Naive thymus-derived CD4-positive, alpha-beta T cell (primary cell): ENCODE measurements around the gene GGA2. TPM values are rescaled to one million over a fixed set of nuclear protein-coding genes. Genes with fewer than 3 reads are reported as not detected.

ENCODE experiments used
- ATAC-seq: fragments of 150-1000 bp; cut with Tn5 transposase; 2 replicates; pipeline ENCODE4 v1.10.0; 2021; ENCODE audit warnings: mild to moderate bottlenecking, moderate library complexity
- CTCF ChIA-PET: fragments of 350-600 bp; sonication (Branson Sonifier 250); formaldehyde crosslinking; loops from one replicate; lab custom pipeline; 2021; ENCODE audit warnings: antibody characterized with exemption; lab: Charles Lee
- POLR2A ChIA-PET: fragments of 350-600 bp; sonication (Branson Sonifier 250); formaldehyde crosslinking; loops from one replicate; lab custom pipeline; 2021; ENCODE audit warnings: antibody characterized with exemption, inconsistent platforms; lab: Charles Lee
- DNase-seq, 9 donors: peaks; one replicate each; pipeline versions ENCODE4 v3.0.0 to v3.0.0-alpha.2; 2020 to 2022; ENCODE audit warnings: mixed read lengths in 1 of 9
- H3K27ac ChIP-seq: one replicate; pipeline ENCODE4 v1.7.0; 2013; ENCODE audit warnings: mild to moderate bottlenecking, low read depth, low read length, moderate library complexity
- H3K27me3 ChIP-seq, 2 donors: one replicate each; pipeline ENCODE4 v1.7.0; 2013; ENCODE audit warnings: low read length in 2 of 2, mild to moderate bottlenecking in 2 of 2, moderate library complexity in 2 of 2; ENCODE audit not compliant: control insufficient read depth in 2 of 2, insufficient read depth in 2 of 2
- H3K36me3 ChIP-seq, 3 experiments: 1 replicate in 2 of 3; 2 replicates in 1 of 3; pipeline ENCODE4 v1.7.0; 2013; ENCODE audit warnings: low read length in 3 of 3, mild to moderate bottlenecking in 3 of 3, moderate library complexity in 1 of 3; ENCODE audit not compliant: insufficient read depth in 3 of 3, control insufficient read depth in 2 of 3
- H3K4me1 ChIP-seq, 2 donors: one replicate each; pipeline ENCODE4 v1.7.0; 2013; ENCODE audit warnings: low read length in 2 of 2, mild to moderate bottlenecking in 2 of 2, moderate library complexity in 1 of 2; ENCODE audit not compliant: control insufficient read depth in 2 of 2, insufficient read depth in 2 of 2
- H3K4me3 ChIP-seq: 2 replicates; pipeline ENCODE4 v1.7.0; 2013; ENCODE audit warnings: mild to moderate bottlenecking, low read length
- H3K9me3 ChIP-seq, 3 experiments: 1 replicate in 2 of 3; 2 replicates in 1 of 3; pipeline ENCODE4 v1.7.0; 2013; ENCODE audit warnings: low read length in 3 of 3; ENCODE audit not compliant: control insufficient read depth in 2 of 3
- H3K27ac Mint-ChIP-seq, 9 donors: one replicate each; pipeline ENCODE4 v1.8.0; 2020 to 2022; ENCODE audit warnings: mixed read lengths in 9 of 9, mild to moderate bottlenecking in 8 of 9, moderate library complexity in 5 of 9, inconsistent platforms in 2 of 9
- H3K27me3 Mint-ChIP-seq, 5 donors: one replicate each; pipeline ENCODE4 v1.8.0; 2021 to 2022; ENCODE audit warnings: mixed read lengths in 5 of 5, mild to moderate bottlenecking in 1 of 5
- H3K36me3 Mint-ChIP-seq, 5 donors: one replicate each; pipeline ENCODE4 v1.8.0; 2020 to 2022; ENCODE audit warnings: mixed read lengths in 5 of 5, mild to moderate bottlenecking in 3 of 5, inconsistent platforms in 1 of 5
- H3K4me1 Mint-ChIP-seq, 7 donors: one replicate each; pipeline ENCODE4 v1.8.0; 2020 to 2022; ENCODE audit warnings: mixed read lengths in 7 of 7, mild to moderate bottlenecking in 3 of 7, inconsistent platforms in 1 of 7
- H3K4me3 Mint-ChIP-seq, 10 donors: one replicate each; pipeline ENCODE4 v1.8.0; 2020 to 2022; ENCODE audit warnings: mild to moderate bottlenecking in 10 of 10, mixed read lengths in 10 of 10, moderate library complexity in 6 of 10, inconsistent platforms in 2 of 10
- H3K9me3 Mint-ChIP-seq, 11 donors: one replicate each; pipeline ENCODE4 v1.8.0; 2020 to 2022; ENCODE audit warnings: mixed read lengths in 11 of 11, mild to moderate bottlenecking in 4 of 11, inconsistent platforms in 1 of 11, moderate library complexity in 1 of 11
- intact Hi-C, 2 donors: fragments of 100-400 bp; cut with micrococcal nuclease; formaldehyde crosslinking; loops; one replicate each; pipeline ENCODE4 v1.15.1; 2023
- polyA plus RNA-seq, 2 donors: library from polyadenylated mRNA; unstranded; fragments of 300-500 nt; fragmentation: Illumina TruSeq; gene quantifications; one replicate each; pipeline ENCODE4 v1.2.3, GENCODE V29; 2021
- total RNA-seq, 6 experiments: library from RNA in 5 of 6; stranded (reverse) in 5 of 6; gene quantifications; 1 replicate in 5 of 6; 2 replicates in 1 of 6; pipeline ENCODE4 v1.2.3 and lab custom pipeline; 2021 to 2026

GGA2 gene
- total and polyA plus RNA-seq, 7 experiments from 2014 or later = 41.7 to 138 (median 104) TPM

DNA sequence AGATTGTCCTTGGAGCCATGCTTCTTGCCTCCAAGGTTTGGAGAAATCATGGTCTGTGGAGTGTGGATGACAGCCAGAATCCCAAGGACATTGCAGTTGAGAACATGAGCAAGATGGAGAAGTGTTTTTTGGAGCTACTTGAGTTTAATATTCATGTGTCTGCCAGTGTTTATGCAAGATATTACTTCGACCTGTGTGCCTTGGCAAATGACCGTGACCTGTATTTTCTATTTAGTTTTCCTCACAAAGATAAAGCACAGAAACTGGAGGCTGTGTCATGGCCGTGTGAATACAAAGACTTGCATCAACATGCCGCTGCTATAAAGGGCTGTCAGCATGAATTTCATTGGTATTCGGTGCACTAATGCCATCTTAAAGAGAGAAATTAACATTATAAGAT lies 9.0 kb downstream of the GGA2 start:
- no peaks in the 10 kb centered on the region for H3K9me3 Mint-ChIP-seq
- no peaks in the 10 kb centered on the region for H3K27me3 ChIP-seq
- peaks cover 38 to 79% (median 67%) of the 10 kb centered on the region in 7 donors for H3K4me1 Mint-ChIP-seq
- H3K4me3 ChIP-seq = no peak overlapping the region
- H3K4me3 Mint-ChIP-seq = no peak overlapping the region
- ATAC-seq (no peak), DNase-seq (no peak)
- no peaks in the 10 kb centered on the region for H3K27me3 Mint-ChIP-seq
- ChIA-PET CTCF (no interaction called here), POLR2A (no interaction called here)
- intact Hi-C loops = no loop called here
- peaks cover 0 to 14% (median 0%) of the 10 kb centered on the region in 3 experiments for H3K36me3 ChIP-seq
- H3K27ac Mint-ChIP-seq = peak overlapping the region in 1 of 9 donors; percentile 26
- H3K36me3 Mint-ChIP-seq = peaks cover 0 to 4% (median 0%) of the 10 kb centered on the region in 5 donors
- no peaks in the 10 kb centered on the region for H3K9me3 ChIP-seq
- peaks cover 17 to 30% of the 10 kb centered on the region in 2 donors for H3K4me1 ChIP-seq
- H3K27ac ChIP-seq = no peak overlapping the region

DNA sequence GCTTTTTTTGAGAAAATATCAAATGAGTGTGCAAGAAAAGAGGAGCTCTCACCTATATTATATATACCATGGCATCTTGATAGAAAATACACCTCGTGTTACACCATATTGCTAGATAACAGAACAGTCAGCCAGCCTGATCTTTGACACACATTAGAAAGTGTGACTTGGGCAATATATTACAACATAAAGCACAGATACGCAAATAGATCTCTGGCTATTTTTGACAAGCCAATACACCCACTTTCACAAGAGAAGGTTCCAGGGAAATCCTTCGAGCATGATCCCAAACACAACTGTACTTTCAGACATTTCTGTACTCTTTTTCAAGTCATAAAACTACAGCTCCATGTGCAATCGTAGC lies 9.4 kb downstream of the GGA2 start:
- H3K27ac Mint-ChIP-seq = peak overlapping the region in 2 of 9 donors; percentile 8 to 26
- POLR2A ChIA-PET = no interaction called here
- no peak for ATAC-seq
- H3K27me3 Mint-ChIP-seq = no peaks in the 10 kb centered on the region
- intact Hi-C loops = no loop called here
- peaks cover 0 to 4% (median 0%) of the 10 kb centered on the region in 5 donors for H3K36me3 Mint-ChIP-seq
- Histone ChIP-seq H3K27ac (no peak overlapping the region), H3K36me3 (peaks cover 0 to 15% (median 0%) of the 10 kb centered on the region in 3 experiments), H3K4me3 (no peak overlapping the region), H3K4me1 (peaks cover 13 to 25% of the 10 kb centered on the region in 2 donors), H3K27me3 (no peaks in the 10 kb centered on the region), H3K9me3 (no peaks in the 10 kb centered on the region)
- CTCF ChIA-PET = no interaction called here
- peaks cover 34 to 75% (median 63%) of the 10 kb centered on the region in 7 donors for H3K4me1 Mint-ChIP-seq
- no peaks in the 10 kb centered on the region for H3K9me3 Mint-ChIP-seq
- no peak for DNase-seq
- H3K4me3 Mint-ChIP-seq = no peak overlapping the region

DNA sequence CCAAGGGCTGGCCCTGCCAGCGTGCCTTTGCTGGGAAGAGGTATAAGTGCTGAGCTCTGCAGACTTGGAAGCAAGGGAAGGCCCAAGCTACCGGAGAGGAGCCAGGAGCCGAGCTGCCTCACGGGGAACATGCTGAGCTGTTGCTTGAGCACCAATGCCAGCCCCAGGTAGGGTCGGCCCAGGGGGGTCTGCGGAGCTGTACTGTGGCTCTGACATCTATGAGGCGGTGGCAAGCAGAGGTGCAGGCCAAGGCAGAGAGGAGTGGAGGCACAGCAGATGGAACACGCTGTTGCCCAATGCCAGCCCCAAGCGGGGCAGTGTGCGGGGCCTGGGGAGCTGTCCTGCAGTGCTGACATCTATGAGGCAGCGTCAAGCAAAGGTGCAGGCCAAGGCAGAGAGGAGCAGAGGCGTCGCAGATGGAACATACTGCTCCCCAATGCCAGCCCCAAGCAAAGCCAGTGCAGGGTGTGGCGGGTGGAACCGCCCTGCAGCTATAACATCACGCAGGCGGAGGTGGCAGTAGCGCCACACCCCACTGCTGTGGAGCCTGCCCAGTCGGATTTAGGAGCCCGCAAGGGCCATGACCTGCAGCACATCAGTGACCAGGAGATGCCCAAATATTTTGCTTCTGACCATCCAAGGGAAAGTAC lies 10.0 kb downstream of the GGA2 start:
- ChIA-PET POLR2A (interaction anchor here (0.5 to 0.6 kb wide), 2 partner anchors 9 to 43 kb away, joined by 3 to 7 read pairs; no protein-coding TSS in a partner anchor), CTCF (no interaction called here)
- peak overlapping the region in 2 of 9 donors; percentile 8 to 52 for H3K27ac Mint-ChIP-seq
- H3K4me3 Mint-ChIP-seq = no peak overlapping the region
- no peaks in the 10 kb centered on the region for H3K9me3 Mint-ChIP-seq
- H3K36me3 Mint-ChIP-seq = peaks cover 0 to 8% (median 0%) of the 10 kb centered on the region in 5 donors
- peaks cover 32 to 70% (median 58%) of the 10 kb centered on the region in 7 donors for H3K4me1 Mint-ChIP-seq
- DNase-seq = no peak
- Histone ChIP-seq H3K9me3 (no peaks in the 10 kb centered on the region), H3K4me3 (no peak overlapping the region), H3K27ac (no peak overlapping the region), H3K27me3 (no peaks in the 10 kb centered on the region), H3K4me1 (peaks cover 9 to 20% of the 10 kb centered on the region in 2 donors), H3K36me3 (peaks cover 0 to 20% (median 3%) of the 10 kb centered on the region in 3 experiments)
- intact Hi-C loops = no loop called here
- no peaks in the 10 kb centered on the region for H3K27me3 Mint-ChIP-seq
- ATAC-seq = no peak

DNA sequence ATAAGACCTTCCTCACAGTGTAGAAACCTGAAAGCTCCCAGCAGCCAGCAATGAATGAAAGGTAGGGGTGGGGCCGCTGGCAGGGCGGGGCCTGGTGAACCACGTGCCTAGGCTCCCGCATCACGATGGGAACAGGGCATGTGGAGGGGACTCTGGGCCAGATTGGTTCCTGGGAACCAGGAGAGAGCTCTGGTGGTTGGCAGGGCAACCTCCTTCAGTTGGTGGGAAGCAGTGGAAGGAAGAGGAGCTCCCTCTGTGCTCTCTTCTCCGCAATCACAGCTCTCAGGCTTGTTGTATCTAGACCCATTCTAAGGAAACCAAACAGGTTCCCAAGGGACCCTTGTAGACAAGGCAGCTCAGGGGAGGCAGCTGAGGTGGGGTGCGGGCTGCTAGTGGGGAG lies 10.5 kb downstream of the GGA2 start:
- peaks cover 0 to 13% (median 2%) of the 10 kb centered on the region in 5 donors for H3K36me3 Mint-ChIP-seq
- Histone ChIP-seq H3K27ac (no peak overlapping the region), H3K36me3 (peaks cover 0 to 24% (median 7%) of the 10 kb centered on the region in 3 experiments), H3K27me3 (no peaks in the 10 kb centered on the region), H3K9me3 (no peaks in the 10 kb centered on the region), H3K4me3 (no peak overlapping the region), H3K4me1 (peaks cover 4 to 15% of the 10 kb centered on the region in 2 donors)
- peaks cover 28 to 65% (median 53%) of the 10 kb centered on the region in 7 donors for H3K4me1 Mint-ChIP-seq
- intact Hi-C loops = no loop called here
- no peaks in the 10 kb centered on the region for H3K27me3 Mint-ChIP-seq
- peak overlapping the region in 1 of 9 donors; percentile 8 for H3K27ac Mint-ChIP-seq
- ATAC-seq (no peak), DNase-seq (no peak)
- H3K9me3 Mint-ChIP-seq = no peaks in the 10 kb centered on the region
- ChIA-PET POLR2A (interaction anchor here (0.5 to 0.6 kb wide), 2 partner anchors 8 to 42 kb away, joined by 3 to 7 read pairs; no protein-coding TSS in a partner anchor), CTCF (no interaction called here)
- H3K4me3 Mint-ChIP-seq = no peak overlapping the region

DNA sequence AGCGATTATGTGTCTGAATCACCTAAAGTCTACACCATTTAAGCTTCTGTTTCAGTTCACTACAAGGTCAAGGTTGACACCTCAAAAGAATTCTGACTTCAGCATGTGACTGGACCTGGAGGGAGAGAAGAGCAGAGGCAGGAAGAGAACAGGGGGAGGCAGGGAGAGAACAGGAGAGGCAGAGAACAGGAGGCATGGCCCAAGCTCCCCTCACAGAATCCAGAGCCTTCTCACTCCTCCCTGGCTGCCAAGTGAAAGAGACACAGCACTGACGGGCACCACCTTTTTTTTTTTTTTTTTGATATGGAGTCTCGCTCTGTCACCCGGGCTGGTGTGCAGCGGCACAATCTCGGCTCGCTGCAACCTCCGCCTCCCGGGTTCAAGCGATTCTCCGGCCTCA lies 11.4 kb downstream of the GGA2 start:
- intact Hi-C loops = no loop called here
- H3K27ac Mint-ChIP-seq = peak overlapping the region in 3 of 9 donors; percentile 21 to 64 (median 60)
- ChIA-PET POLR2A (no interaction called here), CTCF (no interaction called here)
- ATAC-seq (no peak), DNase-seq (no peak)
- H3K4me1 Mint-ChIP-seq = peaks cover 23 to 55% (median 45%) of the 10 kb centered on the region in 7 donors
- Histone ChIP-seq H3K36me3 (peaks cover 6 to 33% (median 10%) of the 10 kb centered on the region in 3 experiments), H3K9me3 (no peaks in the 10 kb centered on the region), H3K4me3 (no peak overlapping the region), H3K27me3 (no peaks in the 10 kb centered on the region), H3K4me1 (peaks cover 0 to 5% of the 10 kb centered on the region in 2 donors), H3K27ac (no peak overlapping the region)
- peaks cover 0 to 14% (median 3%) of the 10 kb centered on the region in 5 donors for H3K36me3 Mint-ChIP-seq
- peak overlapping the region in 1 of 10 donors; percentile 27 for H3K4me3 Mint-ChIP-seq
- no peaks in the 10 kb centered on the region for H3K27me3 Mint-ChIP-seq
- H3K9me3 Mint-ChIP-seq = no peaks in the 10 kb centered on the region

DNA sequence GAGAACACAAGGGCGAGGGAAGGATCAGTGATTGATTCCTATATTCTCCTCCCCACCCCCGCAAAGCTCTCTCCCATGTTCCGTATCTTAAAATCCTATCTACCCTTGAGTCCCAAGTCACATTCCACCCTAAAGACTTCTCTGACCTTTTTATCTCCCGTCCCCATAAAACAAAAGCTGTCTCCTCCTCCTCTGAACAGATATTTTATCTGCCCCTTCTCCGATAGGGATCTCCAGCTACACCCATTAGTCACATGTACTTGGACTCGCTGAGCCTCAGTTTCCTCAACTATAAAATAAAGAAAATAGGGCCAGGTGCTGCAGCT lies 12.8 kb downstream of the GGA2 start:
- H3K36me3 ChIP-seq = peaks cover 14 to 46% (median 22%) of the 10 kb centered on the region in 3 experiments
- H3K4me1 ChIP-seq = no peaks in the 10 kb centered on the region
- CTCF ChIA-PET = interaction anchor here (0.6 kb wide), 1 partner anchor 10 kb away, joined by 3 read pairs; no protein-coding TSS in a partner anchor
- no peaks in the 10 kb centered on the region for H3K9me3 Mint-ChIP-seq
- H3K36me3 Mint-ChIP-seq = peaks cover 0 to 22% (median 7%) of the 10 kb centered on the region in 5 donors
- H3K27ac ChIP-seq = no peak overlapping the region
- H3K27me3 Mint-ChIP-seq = no peaks in the 10 kb centered on the region
- no peak overlapping the region for H3K4me3 Mint-ChIP-seq
- intact Hi-C loops = no loop called here
- peaks cover 23 to 42% (median 38%) of the 10 kb centered on the region in 7 donors for H3K4me1 Mint-ChIP-seq
- no peak for DNase-seq
- H3K4me3 ChIP-seq = no peak overlapping the region
- no peaks in the 10 kb centered on the region for H3K27me3 ChIP-seq
- H3K9me3 ChIP-seq = no peaks in the 10 kb centered on the region
- H3K27ac Mint-ChIP-seq = peak overlapping the region in 7 of 9 donors; percentile 10 to 81 (median 38)
- ATAC-seq = no peak
- POLR2A ChIA-PET = no interaction called here
